ENCODE results near the gene PDZD2. TPM values are rescaled to one million over a fixed set of nuclear protein-coding genes. Genes with fewer than 3 reads are reported as not detected.

The PDZD2 gene
- total RNA-seq, 1 experiment from 2014 or later: 2.2 TPM

GRCh38 chr5:31901807-31902530 lies 263.0 kb downstream of the PDZD2 start:
- CTCF ChIA-PET: no interaction called here
- POLR2A ChIA-PET (ENCODE audit: low non-redundant PET): no interaction called here
- BruUV-seq (replicated peaks): no TSS peak

GRCh38 chr5:31908396-31908795 lies 269.5 kb downstream of the PDZD2 start:
- no peak overlapping the region for H3K27ac ChIP-seq (ENCODE audit: low read depth, low read length, poor library complexity, severe bottlenecking)
- ChIA-PET POLR2A (ENCODE audit: low non-redundant PET) (no interaction called here), CTCF (no interaction called here)
- no peaks in the 10 kb centered on the region for H3K27me3 ChIP-seq (replicated peaks; ENCODE audit: insufficient read depth, low read depth, low read length, poor library complexity)
- no peaks in the 10 kb centered on the region for H3K9me3 ChIP-seq (ENCODE audit: low read depth, low read length, poor library complexity, severe bottlenecking)
- no peaks in the 10 kb centered on the region for H3K36me3 ChIP-seq (ENCODE audit: insufficient read depth, low read length, poor library complexity, severe bottlenecking)
- no TSS peak for BruUV-seq (replicated peaks)
- H3K4me1 ChIP-seq (ENCODE audit: insufficient read depth, low read length, poor library complexity, severe bottlenecking): no peaks in the 10 kb centered on the region
- no peak for DNase-seq (ENCODE audit: low spot score)
- TF ChIP-seq EZH2 (IDR thresholded peaks at IDR 0.05; ENCODE audit: borderline replicate concordance, low read depth, low read length, poor library complexity, severe bottlenecking): no peak
- TF ChIP-seq, protein P1, sequence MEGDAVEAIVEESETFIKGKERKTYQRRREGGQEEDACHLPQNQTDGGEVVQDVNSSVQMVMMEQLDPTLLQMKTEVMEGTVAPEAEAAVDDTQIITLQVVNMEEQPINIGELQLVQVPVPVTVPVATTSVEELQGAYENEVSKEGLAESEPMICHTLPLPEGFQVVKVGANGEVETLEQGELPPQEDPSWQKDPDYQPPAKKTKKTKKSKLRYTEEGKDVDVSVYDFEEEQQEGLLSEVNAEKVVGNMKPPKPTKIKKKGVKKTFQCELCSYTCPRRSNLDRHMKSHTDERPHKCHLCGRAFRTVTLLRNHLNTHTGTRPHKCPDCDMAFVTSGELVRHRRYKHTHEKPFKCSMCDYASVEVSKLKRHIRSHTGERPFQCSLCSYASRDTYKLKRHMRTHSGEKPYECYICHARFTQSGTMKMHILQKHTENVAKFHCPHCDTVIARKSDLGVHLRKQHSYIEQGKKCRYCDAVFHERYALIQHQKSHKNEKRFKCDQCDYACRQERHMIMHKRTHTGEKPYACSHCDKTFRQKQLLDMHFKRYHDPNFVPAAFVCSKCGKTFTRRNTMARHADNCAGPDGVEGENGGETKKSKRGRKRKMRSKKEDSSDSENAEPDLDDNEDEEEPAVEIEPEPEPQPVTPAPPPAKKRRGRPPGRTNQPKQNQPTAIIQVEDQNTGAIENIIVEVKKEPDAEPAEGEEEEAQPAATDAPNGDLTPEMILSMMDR (conservative IDR thresholded peaks at IDR 0.05; ENCODE audit: low read depth, low read length): no peak
- intact Hi-C loops (cut with micrococcal nuclease; ENCODE audit: unreplicated experiment): no loop called here
- H3K4me3 ChIP-seq (ENCODE audit: low read depth, low read length, poor library complexity, severe bottlenecking): no peak overlapping the region

More at GRCh38 chr5:31901807-31902530, 263.0 kb downstream of the PDZD2 start:
- no peaks in the 10 kb centered on the region for H3K36me3 ChIP-seq (ENCODE audit: insufficient read depth, low read length, poor library complexity, severe bottlenecking)
- H3K27me3 ChIP-seq (replicated peaks; ENCODE audit: insufficient read depth, low read depth, low read length, poor library complexity): no peaks in the 10 kb centered on the region
- DNase-seq (ENCODE audit: low spot score): no peak
- H3K9me3 ChIP-seq (ENCODE audit: low read depth, low read length, poor library complexity, severe bottlenecking): no peaks in the 10 kb centered on the region
- intact Hi-C loops (cut with micrococcal nuclease; ENCODE audit: unreplicated experiment): no loop called here
- no peaks in the 10 kb centered on the region for H3K4me1 ChIP-seq (ENCODE audit: insufficient read depth, low read length, poor library complexity, severe bottlenecking)
- H3K4me3 ChIP-seq (ENCODE audit: low read depth, low read length, poor library complexity, severe bottlenecking): no peak overlapping the region
- TF ChIP-seq EZH2 (IDR thresholded peaks at IDR 0.05; ENCODE audit: borderline replicate concordance, low read depth, low read length, poor library complexity, severe bottlenecking): no peak
- TF ChIP-seq, protein P1 (conservative IDR thresholded peaks at IDR 0.05; ENCODE audit: low read depth, low read length): no peak
- no peak overlapping the region for H3K27ac ChIP-seq (ENCODE audit: low read depth, low read length, poor library complexity, severe bottlenecking)

- TF ChIP-seq EZH2 (IDR thresholded peaks at IDR 0.05; ENCODE audit: borderline replicate concordance, low read depth, low read length, poor library complexity, severe bottlenecking): no peak
- TF ChIP-seq, protein P1 (conservative IDR thresholded peaks at IDR 0.05; ENCODE audit: low read depth, low read length): no peak
- Histone ChIP-seq H3K4me1 (ENCODE audit: insufficient read depth, low read length, poor library complexity, severe bottlenecking) (no peaks in the 10 kb centered on the region), H3K36me3 (ENCODE audit: insufficient read depth, low read length, poor library complexity, severe bottlenecking) (no peaks in the 10 kb centered on the region), H3K27me3 (replicated peaks; ENCODE audit: insufficient read depth, low read depth, low read length, poor library complexity) (no peaks in the 10 kb centered on the region), H3K27ac (ENCODE audit: low read depth, low read length, poor library complexity, severe bottlenecking) (no peak overlapping the region), H3K9me3 (ENCODE audit: low read depth, low read length, poor library complexity, severe bottlenecking) (no peaks in the 10 kb centered on the region), H3K4me3 (ENCODE audit: low read depth, low read length, poor library complexity, severe bottlenecking) (no peak overlapping the region)
- BruUV-seq (replicated peaks): no TSS peak
- no peak for DNase-seq (ENCODE audit: low spot score)
- ChIA-PET CTCF (no interaction called here), POLR2A (ENCODE audit: low non-redundant PET) (no interaction called here)
- intact Hi-C loops (cut with micrococcal nuclease; ENCODE audit: unreplicated experiment): no loop called here
These were observed 270.1 kb downstream of the PDZD2 start for GRCh38 chr5:31909073-31909472.
